Measurements from ENCODE around the gene HNRNPA1.

- TF ChIP-seq CTCF (conservative IDR thresholded peaks at IDR 0.05 in 1 of 2, IDR thresholded peaks at IDR 0.05 in 1 of 2; ENCODE audit: low read depth in 1 of 2, low read length in 2 of 2) (no peak), EZH2 (IDR thresholded peaks at IDR 0.05; ENCODE audit: low read length, missing control alignments) (no peak)
These were observed 10.2 kb upstream of the HNRNPA1 start for GRCh38 chr12:54270345-54270744.
